DND-41 (cell line): Measurements from ENCODE around the gene CMSS1.

Source experiments
- EZH2 ChIP-seq: IDR thresholded peaks from 3 replicates; pipeline ENCODE4 v1.6.1; 2012; ENCODE audit warnings: borderline replicate concordance, low read depth, mild to moderate bottlenecking, moderate library complexity, low read length, inconsistent platforms; ENCODE audit not compliant: severe bottlenecking
- TF ChIP-seq, protein P1 (sequence below): IDR thresholded peaks from 2 replicates; pipeline ENCODE4 v1.5.1; 2012; ENCODE audit warnings: borderline replicate concordance, low read length, moderate library complexity, mild to moderate bottlenecking; ENCODE audit not compliant: poor library complexity, severe bottlenecking; ENCODE audit errors: extremely low read depth

GRCh38 chr3:99805160-99805559 is 12.5 kb upstream of the CMSS1 start:
- no peak for TF ChIP-seq EZH2
- TF ChIP-seq, protein P1, sequence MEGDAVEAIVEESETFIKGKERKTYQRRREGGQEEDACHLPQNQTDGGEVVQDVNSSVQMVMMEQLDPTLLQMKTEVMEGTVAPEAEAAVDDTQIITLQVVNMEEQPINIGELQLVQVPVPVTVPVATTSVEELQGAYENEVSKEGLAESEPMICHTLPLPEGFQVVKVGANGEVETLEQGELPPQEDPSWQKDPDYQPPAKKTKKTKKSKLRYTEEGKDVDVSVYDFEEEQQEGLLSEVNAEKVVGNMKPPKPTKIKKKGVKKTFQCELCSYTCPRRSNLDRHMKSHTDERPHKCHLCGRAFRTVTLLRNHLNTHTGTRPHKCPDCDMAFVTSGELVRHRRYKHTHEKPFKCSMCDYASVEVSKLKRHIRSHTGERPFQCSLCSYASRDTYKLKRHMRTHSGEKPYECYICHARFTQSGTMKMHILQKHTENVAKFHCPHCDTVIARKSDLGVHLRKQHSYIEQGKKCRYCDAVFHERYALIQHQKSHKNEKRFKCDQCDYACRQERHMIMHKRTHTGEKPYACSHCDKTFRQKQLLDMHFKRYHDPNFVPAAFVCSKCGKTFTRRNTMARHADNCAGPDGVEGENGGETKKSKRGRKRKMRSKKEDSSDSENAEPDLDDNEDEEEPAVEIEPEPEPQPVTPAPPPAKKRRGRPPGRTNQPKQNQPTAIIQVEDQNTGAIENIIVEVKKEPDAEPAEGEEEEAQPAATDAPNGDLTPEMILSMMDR: no peak
